Neutrophil (primary cell): ENCODE data around the gene MATR3.

Experiments
- H3K27ac ChIP-seq: fragments of 200-600 bp; sonication (generic); 2 replicates; pipeline ENCODE4 v1.5.1; 2016; ENCODE audit warnings: mild to moderate bottlenecking, moderate library complexity
- H3K27me3 ChIP-seq: fragments of 200-600 bp; sonication (generic); 2 replicates; pipeline ENCODE4 v1.6.0; 2016; ENCODE audit warnings: mild to moderate bottlenecking
- H3K36me3 ChIP-seq: fragments of 200-600 bp; sonication (generic); 2 replicates; pipeline ENCODE4 v1.5.1; 2017
- H3K4me1 ChIP-seq, 2 experiments: fragments of 200-600 bp in 1 of 2; sonication (generic) in 1 of 2; 1 replicate in 1 of 2; 2 replicates in 1 of 2; pipeline versions ENCODE4 v1.5.1 to v1.6.1; 2013 to 2016; ENCODE audit warnings: low read depth in 1 of 2, low read length in 1 of 2, mild to moderate bottlenecking in 1 of 2, moderate library complexity in 1 of 2; ENCODE audit not compliant: control insufficient read depth in 1 of 2, insufficient read depth in 1 of 2
- H3K4me3 ChIP-seq, 2 experiments: fragments of 200-600 bp in 1 of 2; sonication (generic) in 1 of 2; 1 replicate in 1 of 2; 2 replicates in 1 of 2; pipeline ENCODE4 v1.5.1; 2013 to 2016; ENCODE audit warnings: low read depth in 1 of 2, low read length in 1 of 2, mild to moderate bottlenecking in 1 of 2, moderate library complexity in 1 of 2
- H3K9me3 ChIP-seq: fragments of 200-600 bp; sonication (generic); 2 replicates; pipeline ENCODE4 v1.5.1; 2016
- CTCF ChIP-seq: fragments of 200-600 bp; sonication (generic); IDR thresholded peaks from 2 replicates; pipeline ENCODE4 v1.5.1; 2016; ENCODE audit warnings: antibody characterized with exemption

MATR3 gene

GRCh38 chr5:139262742-139263445 is 30.6 kb upstream of the MATR3 start:
- H3K9me3 ChIP-seq: no peaks in the 10 kb centered on the region
- no peaks in the 10 kb centered on the region for H3K36me3 ChIP-seq
- no peaks in the 10 kb centered on the region for H3K4me1 ChIP-seq
- no peak for TF ChIP-seq CTCF
- no peak overlapping the region for H3K27ac ChIP-seq
- no peaks in the 10 kb centered on the region for H3K27me3 ChIP-seq
- no peak overlapping the region for H3K4me3 ChIP-seq

DNA sequence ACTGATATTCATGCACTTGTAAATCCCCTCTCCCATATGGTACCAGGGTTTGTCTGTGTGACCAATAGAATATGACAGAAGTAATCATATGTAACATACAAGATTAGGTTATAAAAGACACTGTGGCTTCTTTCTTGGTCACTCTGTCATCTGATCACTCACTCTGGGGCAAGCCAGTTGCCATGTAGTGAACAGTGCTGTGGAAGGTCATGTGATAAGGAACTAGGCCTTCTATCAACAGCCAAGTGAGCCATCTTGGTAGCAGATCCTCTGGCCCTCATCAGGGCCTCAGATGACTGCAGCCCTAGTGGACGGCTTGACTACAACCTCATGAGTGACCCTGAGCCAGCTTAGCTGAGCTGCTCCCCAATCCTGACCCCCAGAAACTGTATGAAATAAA is 30.0 kb upstream of the MATR3 start:
- H3K4me3 ChIP-seq: no peak overlapping the region
- H3K27ac ChIP-seq: no peak overlapping the region
- TF ChIP-seq CTCF: no peak
- no peaks in the 10 kb centered on the region for H3K27me3 ChIP-seq
- no peaks in the 10 kb centered on the region for H3K36me3 ChIP-seq
- no peaks in the 10 kb centered on the region for H3K9me3 ChIP-seq
- H3K4me1 ChIP-seq: no peaks in the 10 kb centered on the region

DNA sequence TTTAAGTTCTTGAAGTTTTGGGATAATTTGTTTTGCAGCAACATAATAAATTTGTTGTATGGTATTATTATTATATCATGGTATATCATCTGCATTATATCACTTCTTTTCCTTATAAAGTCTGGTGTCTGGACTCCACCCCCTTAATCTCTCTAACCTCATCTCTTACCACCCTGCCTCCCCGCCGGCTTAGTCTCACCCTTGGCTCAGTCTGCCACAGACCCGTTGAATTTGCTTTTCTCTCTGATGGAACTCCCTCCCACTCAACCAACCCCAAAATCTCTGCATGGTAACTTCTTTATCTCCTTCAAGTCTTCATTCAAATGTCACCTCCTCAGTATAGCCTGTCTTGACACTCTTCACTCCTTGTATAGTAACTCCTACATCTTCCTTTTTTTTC is 29.6 kb upstream of the MATR3 start:
- no peak overlapping the region for H3K4me3 ChIP-seq
- no peaks in the 10 kb centered on the region for H3K4me1 ChIP-seq
- no peak for TF ChIP-seq CTCF
- H3K27me3 ChIP-seq: no peaks in the 10 kb centered on the region
- H3K36me3 ChIP-seq: no peaks in the 10 kb centered on the region
- no peaks in the 10 kb centered on the region for H3K9me3 ChIP-seq
- H3K27ac ChIP-seq: no peak overlapping the region

- TF ChIP-seq CTCF: no peak
- no peaks in the 10 kb centered on the region for H3K27me3 ChIP-seq
These were observed 28.5 kb upstream of the MATR3 start for GRCh38 chr5:139265001-139265400.

GRCh38 chr5:139266236-139266635 is 27.3 kb upstream of the MATR3 start:
- no peaks in the 10 kb centered on the region for H3K27me3 ChIP-seq
- no peaks in the 10 kb centered on the region for H3K36me3 ChIP-seq
- H3K4me3 ChIP-seq: no peak overlapping the region
- H3K27ac ChIP-seq: no peak overlapping the region
- no peaks in the 10 kb centered on the region for H3K9me3 ChIP-seq
- TF ChIP-seq CTCF: no peak
- H3K4me1 ChIP-seq: peaks cover 0 to under 1% of the 10 kb centered on the region in 2 experiments

More at GRCh38 chr5:139265001-139265400, 28.5 kb upstream of the MATR3 start:
- H3K4me1 ChIP-seq: no peaks in the 10 kb centered on the region
- no peak overlapping the region for H3K27ac ChIP-seq
- no peak overlapping the region for H3K4me3 ChIP-seq
- no peaks in the 10 kb centered on the region for H3K36me3 ChIP-seq
- H3K9me3 ChIP-seq: no peaks in the 10 kb centered on the region
